ENCODE data around the gene PRKCH.

Gene PRKCH

GRCh38 chr14:61513986-61514830 lies 192.8 kb downstream of the PRKCH start:
- TF ChIP-seq CTCF (IDR thresholded peaks at IDR 0.05; ENCODE audit: low read depth, low read length, missing control alignments), result no peak
- H3K4me3 ChIP-seq (replicated peaks; ENCODE audit: low read depth, low read length), result no peak overlapping the region
- DNase-seq (ENCODE audit: extremely low read depth, low read depth), result no peak

- H3K4me3 ChIP-seq (replicated peaks; ENCODE audit: low read depth, low read length), result no peak overlapping the region
- TF ChIP-seq CTCF (IDR thresholded peaks at IDR 0.05; ENCODE audit: low read depth, low read length, missing control alignments), result no peak
- DNase-seq (ENCODE audit: extremely low read depth, low read depth), result no peak
Observed at GRCh38 chr14:61514927-61515326, 193.5 kb downstream of the PRKCH start.

GRCh38 chr14:61515436-61516117 lies 194.2 kb downstream of the PRKCH start:
- no peak for TF ChIP-seq CTCF (IDR thresholded peaks at IDR 0.05; ENCODE audit: low read depth, low read length, missing control alignments)
- no peak for DNase-seq (ENCODE audit: extremely low read depth, low read depth)
- no peak overlapping the region for H3K4me3 ChIP-seq (replicated peaks; ENCODE audit: low read depth, low read length)

- no peak overlapping the region for H3K4me3 ChIP-seq (replicated peaks; ENCODE audit: low read depth, low read length)
- no peak for TF ChIP-seq CTCF (IDR thresholded peaks at IDR 0.05; ENCODE audit: low read depth, low read length, missing control alignments)
- no peak for DNase-seq (ENCODE audit: extremely low read depth, low read depth)
Observed at GRCh38 chr14:61516118-61516743, 194.9 kb downstream of the PRKCH start.

GRCh38 chr14:61516964-61517653 lies 195.7 kb downstream of the PRKCH start:
- TF ChIP-seq CTCF (IDR thresholded peaks at IDR 0.05; ENCODE audit: low read depth, low read length, missing control alignments), result no peak
- H3K4me3 ChIP-seq (replicated peaks; ENCODE audit: low read depth, low read length), result no peak overlapping the region
- DNase-seq (ENCODE audit: extremely low read depth, low read depth), result no peak

GRCh38 chr14:61517911-61518384 lies 196.6 kb downstream of the PRKCH start:
- TF ChIP-seq CTCF (IDR thresholded peaks at IDR 0.05; ENCODE audit: low read depth, low read length, missing control alignments), result no peak
- H3K4me3 ChIP-seq (replicated peaks; ENCODE audit: low read depth, low read length), result no peak overlapping the region
- DNase-seq (ENCODE audit: extremely low read depth, low read depth), result no peak
